PC-3 (cell line): ENCODE results near the gene ACTN4. TPM values are rescaled to one million over a fixed set of nuclear protein-coding genes. Genes with fewer than 3 reads are reported as not detected.

ENCODE experiments used
- ATAC-seq: fragments of 200-7000 bp; cut with Tn5 transposase; 2 replicates; pipeline ENCODE4 v1.9.1; 2020; ENCODE audit warnings: mild to moderate bottlenecking, moderate library complexity
- BruUV-seq: library from RNA; stranded (reverse); fragments of 400-500 nt; replicated peaks from 2 replicates; lab custom pipeline; 2021; lab: Mats Ljungman, UMichigan
- CTCF ChIA-PET: fragments of 300-600 bp; sonication (Branson Sonifier 250); formaldehyde crosslinking; loops from one replicate; lab custom pipeline; 2022; ENCODE audit warnings: antibody characterized with exemption; lab: Charles Lee
- POLR2A ChIA-PET: fragments of 300-600 bp; sonication (Branson Sonifier 250); formaldehyde crosslinking; loops from one replicate; lab custom pipeline; 2022; ENCODE audit warnings: antibody characterized with exemption; ENCODE audit not compliant: unreplicated experiment; lab: Charles Lee
- DNase-seq: peaks from one replicate; pipeline ENCODE4 v3.0.0-alpha.2; 2015
- H2AFZ ChIP-seq: fragments of 300-600 bp; sonication (generic); 2 replicates; pipeline ENCODE4 v1.6.0; 2016; ENCODE audit warnings: antibody characterized with exemption, low read length
- H3F3A ChIP-seq: fragments of 300-600 bp; sonication (generic); one replicate; pipeline ENCODE4 v1.6.0; 2017; ENCODE audit warnings: antibody characterized with exemption, low read length, control low read depth, mild to moderate bottlenecking; ENCODE audit not compliant: unreplicated experiment
- H3K27ac ChIP-seq: fragments of 300-600 bp; sonication (generic); 2 replicates; pipeline ENCODE4 v1.5.1; 2016; ENCODE audit warnings: mild to moderate bottlenecking, low read length
- H3K27me3 ChIP-seq: fragments of 300-600 bp; sonication (generic); 2 replicates; pipeline ENCODE4 v1.6.1; 2016; ENCODE audit warnings: low read length, mixed read lengths
- H3K36me3 ChIP-seq: fragments of 300-600 bp; sonication (generic); 2 replicates; pipeline ENCODE4 v1.6.1; 2016; ENCODE audit warnings: low read depth, mixed run types, low read length, mixed read lengths
- H3K4me1 ChIP-seq: fragments of 300-600 bp; sonication (generic); 2 replicates; pipeline ENCODE4 v1.5.1; 2016; ENCODE audit warnings: low read length; ENCODE audit not compliant: insufficient read depth
- H3K4me2 ChIP-seq: fragments of 300-600 bp; sonication (generic); 2 replicates; pipeline ENCODE4 v1.6.0; 2016; ENCODE audit warnings: low read length
- H3K4me3 ChIP-seq: fragments of 300-600 bp; sonication (generic); 2 replicates; pipeline ENCODE4 v1.5.1; 2016; ENCODE audit warnings: mild to moderate bottlenecking, low read length, mixed read lengths
- H3K79me2 ChIP-seq: fragments of 300-600 bp; sonication (generic); 2 replicates; pipeline ENCODE4 v1.6.1; 2017; ENCODE audit warnings: low read length, mixed read lengths
- H3K9ac ChIP-seq: fragments of 300-600 bp; sonication (generic); 2 replicates; pipeline ENCODE4 v1.6.0; 2016; ENCODE audit warnings: mild to moderate bottlenecking, low read length
- H3K9me2 ChIP-seq: fragments of 300-600 bp; sonication (generic); replicated peaks from 2 replicates; pipeline ENCODE4 v1.6.1; 2016; ENCODE audit warnings: mixed run types, low read length, mixed read lengths
- H3K9me3 ChIP-seq: fragments of 300-600 bp; sonication (generic); 2 replicates; pipeline ENCODE4 v1.6.1; 2016; ENCODE audit warnings: low read length, mixed read lengths
- H4K20me1 ChIP-seq: fragments of 300-600 bp; sonication (generic); 2 replicates; pipeline ENCODE4 v1.6.1; 2016; ENCODE audit warnings: low read length, mixed read lengths
- CTCF ChIP-seq: fragments of 300-600 bp; sonication (generic); conservative IDR thresholded peaks from 2 replicates; pipeline ENCODE4 v1.5.1; 2017; ENCODE audit warnings: antibody characterized with exemption, low read depth, mild to moderate bottlenecking, low read length
- EZH2 ChIP-seq: fragments of 300-600 bp; sonication (generic); IDR thresholded peaks from one replicate; pipeline ENCODE4 v1.6.1; 2017; ENCODE audit warnings: antibody characterized with exemption, mild to moderate bottlenecking, low read length; ENCODE audit not compliant: unreplicated experiment
- EZH2phosphoT487 ChIP-seq: fragments of 300-600 bp; sonication (generic); IDR thresholded peaks from 2 replicates; pipeline ENCODE4 v1.6.1; 2018; ENCODE audit warnings: mild to moderate bottlenecking, antibody characterized with exemption, low read length, borderline replicate concordance
- intact Hi-C: fragments of 100-400 bp; cut with micrococcal nuclease; formaldehyde crosslinking; loops from 2 replicates; pipeline ENCODE4 v1.9.0; 2023
- total RNA-seq: library from RNA; depleted of rRNA; stranded (reverse); fragments of >200 nt; gene quantifications from 2 replicates; pipeline ENCODE4 v1.2.3, GENCODE V29; 2014

ACTN4 gene
- total RNA-seq, 1 experiment from 2014 or later = 397 TPM

DNA sequence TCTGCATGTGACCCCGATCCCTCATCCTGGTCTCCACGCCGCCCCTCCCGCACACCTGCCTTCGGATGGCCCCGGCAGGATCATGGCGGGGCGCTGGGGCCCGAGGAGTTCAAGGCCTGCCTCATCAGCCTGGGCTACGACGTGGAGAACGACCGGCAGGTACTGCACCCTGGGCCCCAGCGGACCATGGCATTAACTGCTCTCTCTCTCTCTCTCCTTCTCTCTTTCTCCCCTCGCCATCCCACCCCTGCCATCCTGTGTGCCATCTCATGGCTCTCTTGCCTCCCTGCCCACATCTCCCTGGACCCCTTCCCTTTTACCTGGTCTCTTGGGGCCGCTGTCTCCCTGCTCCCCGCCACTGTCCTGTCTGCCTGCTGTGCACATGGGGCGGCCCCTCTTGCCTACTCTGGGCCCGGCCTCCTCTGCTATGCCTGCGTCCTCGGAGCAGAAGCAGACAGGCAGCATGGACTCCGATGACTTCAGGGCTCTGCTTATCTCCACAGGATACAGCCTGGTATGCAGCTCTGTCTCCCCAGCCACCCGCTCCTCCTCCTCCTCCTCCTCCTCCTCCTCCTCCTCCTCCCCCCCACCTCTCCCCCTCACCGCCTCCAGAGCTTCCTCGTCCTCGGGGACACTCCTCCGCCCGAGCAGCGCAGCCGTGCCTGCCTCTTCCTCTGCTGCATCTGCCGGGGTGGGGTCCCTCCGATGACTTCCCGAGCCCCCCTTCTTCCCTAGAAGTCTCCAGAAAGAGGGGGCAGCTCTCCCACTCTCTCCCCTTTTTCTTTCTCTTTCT lies 80.6 kb downstream of the ACTN4 start:
- ChIA-PET CTCF (no interaction called here), POLR2A (no interaction called here)
- BruUV-seq = no TSS peak
- Histone ChIP-seq H3K79me2 (no peaks in the 10 kb centered on the region), H3K27ac (no peak overlapping the region), H2AFZ (no peak overlapping the region), H3K9me3 (no peaks in the 10 kb centered on the region), H3K9ac (no peak overlapping the region), H3K4me2 (no peak overlapping the region), H3K27me3 (no peaks in the 10 kb centered on the region), H3K4me3 (no peak overlapping the region), H4K20me1 (no peaks in the 10 kb centered on the region), H3K9me2 (no peaks in the 10 kb centered on the region), H3F3A (no peaks in the 10 kb centered on the region), H3K4me1 (no peaks in the 10 kb centered on the region), H3K36me3 (peaks cover 41% of the 10 kb centered on the region)
- ATAC-seq (no peak), DNase-seq (no peak)
- TF ChIP-seq EZH2phosphoT487 = no peak
- no peak for TF ChIP-seq CTCF
- no peak for TF ChIP-seq EZH2
- intact Hi-C loops = no loop called here

- H3K4me3 ChIP-seq = no peak overlapping the region
- no peaks in the 10 kb centered on the region for H4K20me1 ChIP-seq
- no peak overlapping the region for H3K4me2 ChIP-seq
- intact Hi-C loops = no loop called here
- no peak overlapping the region for H3K27ac ChIP-seq
- peaks cover 36% of the 10 kb centered on the region for H3K36me3 ChIP-seq
- ChIA-PET CTCF (no interaction called here), POLR2A (no interaction called here)
- H3K9ac ChIP-seq = no peak overlapping the region
- peaks cover 7% of the 10 kb centered on the region for H3K4me1 ChIP-seq
- no peaks in the 10 kb centered on the region for H3K9me3 ChIP-seq
- DNase-seq (no peak), ATAC-seq (no peak)
- no peaks in the 10 kb centered on the region for H3K27me3 ChIP-seq
- no peaks in the 10 kb centered on the region for H3K79me2 ChIP-seq
- no peaks in the 10 kb centered on the region for H3K9me2 ChIP-seq
- no peaks in the 10 kb centered on the region for H3F3A ChIP-seq
- no peak overlapping the region for H2AFZ ChIP-seq
- TF ChIP-seq EZH2phosphoT487 (no peak), CTCF (no peak), EZH2 (no peak)
- no TSS peak for BruUV-seq
These were observed 81.5 kb downstream of the ACTN4 start for GRCh38 chr19:38728752-38729541.
